CD4-positive, alpha-beta T cell treated with Interferon gamma for 1 hour (primary cell): Measurements from ENCODE around the gene SMNDC1.
"Not testable (repeated sequence)": the region's sequence is repeated elsewhere in the genome, so short reads cannot be mapped to it uniquely, and the experiment has no call there.

Experiments used
- DNase-seq: peaks from one replicate; pipeline ENCODE4 v3.0.0-alpha.2; 2020

Gene SMNDC1

DNA sequence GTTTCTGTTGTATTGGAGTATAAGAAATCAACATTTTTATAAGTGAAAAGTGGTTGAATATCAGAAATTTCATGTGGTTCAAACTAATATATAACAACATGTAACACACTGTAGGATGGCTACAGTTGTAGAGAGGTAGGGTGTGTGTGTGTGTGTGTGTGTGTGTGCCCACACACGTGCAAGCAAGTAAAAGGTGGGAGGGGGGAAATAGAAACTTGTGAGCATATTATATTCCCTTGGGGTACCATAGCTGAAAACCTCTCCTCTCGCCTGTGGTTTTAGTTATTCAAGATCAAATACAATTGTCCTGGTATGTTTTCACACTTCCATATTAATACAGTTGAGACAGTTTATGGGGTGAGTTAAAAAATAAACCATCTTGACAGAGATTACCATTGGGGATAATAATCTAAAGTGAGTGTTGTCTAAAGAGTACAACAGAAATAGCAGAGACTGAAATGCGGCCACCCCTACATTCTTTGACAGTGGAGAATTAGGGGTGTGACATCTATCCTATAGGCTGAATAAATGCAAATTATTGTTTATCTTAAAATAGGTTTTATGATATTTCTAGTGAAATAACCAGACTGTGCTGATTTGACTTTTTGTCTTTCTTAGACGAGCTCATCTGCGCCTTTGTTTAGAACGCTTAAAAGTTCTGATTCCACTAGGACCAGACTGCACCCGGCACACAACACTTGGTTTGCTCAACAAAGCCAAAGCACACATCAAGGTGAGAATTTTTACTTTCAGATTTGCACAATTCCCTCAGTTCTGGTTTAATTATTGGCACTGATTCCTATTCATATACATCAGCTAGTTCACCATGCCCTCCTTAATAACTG, 25.9 kb downstream of the SMNDC1 start:
- DNase-seq, result no peak

DNA sequence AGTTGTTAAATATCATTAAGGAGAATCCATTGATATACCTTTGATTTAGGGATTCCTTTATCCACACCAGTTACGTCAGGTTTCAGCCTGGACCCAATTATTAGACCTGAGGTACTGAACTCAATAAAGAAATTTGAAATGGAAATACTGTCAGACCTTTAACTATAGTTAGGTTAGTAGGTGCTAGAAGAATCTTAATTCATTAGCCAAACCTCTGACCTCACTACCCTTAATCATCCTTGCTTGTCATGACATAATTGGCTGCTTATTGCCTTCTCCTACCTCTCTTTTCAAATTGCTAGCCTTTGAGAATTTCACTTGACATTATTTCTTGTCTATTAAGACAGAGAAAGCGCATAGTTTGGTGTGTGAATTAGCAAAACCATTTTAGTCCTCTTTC, 27.1 kb downstream of the SMNDC1 start:
- no peak for DNase-seq

DNA sequence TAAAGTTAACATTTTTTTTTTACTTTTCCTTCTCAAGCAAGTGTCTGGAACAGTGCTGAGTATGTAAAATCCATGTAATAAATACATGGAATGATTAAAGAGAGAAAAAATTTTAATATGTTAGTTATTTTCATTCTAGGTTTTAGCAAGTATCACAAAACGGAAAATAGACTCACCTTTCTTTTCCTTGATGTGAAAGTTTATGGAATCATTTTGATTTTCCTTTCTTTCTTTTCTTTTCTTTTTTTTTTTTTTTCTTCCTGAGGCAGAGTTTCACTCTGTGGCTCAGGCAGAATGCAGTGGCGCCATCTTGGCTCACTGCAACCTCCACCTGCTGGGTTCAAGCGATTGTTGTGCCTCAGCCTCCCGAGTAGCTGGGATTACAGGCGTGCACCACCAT, 28.1 kb downstream of the SMNDC1 start:
- no peak for DNase-seq

DNA sequence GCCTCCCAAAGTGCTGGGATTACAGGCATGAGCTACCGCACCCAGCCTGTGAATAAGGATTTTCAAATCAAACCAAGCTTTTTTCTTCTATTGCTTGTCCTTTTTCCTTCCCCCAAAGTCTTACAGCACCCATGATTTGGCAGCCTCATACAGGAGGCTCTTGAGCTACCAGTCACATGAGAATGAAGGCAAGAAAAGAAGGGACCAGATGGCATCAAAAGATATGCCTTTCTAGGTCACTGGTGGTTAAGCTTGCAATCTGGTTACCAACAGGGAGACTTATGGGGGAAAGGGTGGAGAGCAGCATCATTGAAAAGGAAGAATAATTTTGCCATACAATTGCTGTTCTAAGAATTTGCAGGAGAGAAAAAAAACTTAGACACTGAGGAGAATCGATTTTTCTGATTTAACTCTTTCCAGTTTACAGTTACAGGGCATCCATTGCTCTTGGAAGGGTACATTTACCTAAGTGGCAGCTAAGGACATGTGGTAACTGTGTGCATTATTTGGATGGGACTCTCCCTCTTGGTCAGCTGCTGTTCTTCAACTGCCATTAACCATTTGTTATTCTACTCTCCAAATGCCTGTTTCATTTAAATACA, 29.5 kb downstream of the SMNDC1 start:
- no peak for DNase-seq

DNA sequence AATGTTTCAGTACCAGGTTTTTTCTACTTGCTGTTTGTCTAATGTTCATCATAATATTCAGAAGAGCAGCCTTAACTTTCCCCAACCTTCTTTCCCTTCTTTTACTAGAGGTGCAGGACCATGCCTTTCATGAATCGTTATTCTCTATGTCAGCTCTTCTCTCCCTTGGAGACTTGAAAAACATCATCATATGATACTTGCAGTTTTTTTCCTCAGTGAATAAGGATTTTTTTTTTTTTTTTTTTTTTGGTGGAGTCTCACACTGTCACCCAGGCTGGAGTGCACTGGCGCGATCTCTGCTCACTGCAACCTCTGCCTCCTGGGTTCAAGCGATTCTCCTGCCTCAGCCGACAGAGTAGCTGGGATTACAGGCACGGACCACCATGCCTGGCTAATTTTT, 30.1 kb downstream of the SMNDC1 start:
- DNase-seq, result no peak

DNA sequence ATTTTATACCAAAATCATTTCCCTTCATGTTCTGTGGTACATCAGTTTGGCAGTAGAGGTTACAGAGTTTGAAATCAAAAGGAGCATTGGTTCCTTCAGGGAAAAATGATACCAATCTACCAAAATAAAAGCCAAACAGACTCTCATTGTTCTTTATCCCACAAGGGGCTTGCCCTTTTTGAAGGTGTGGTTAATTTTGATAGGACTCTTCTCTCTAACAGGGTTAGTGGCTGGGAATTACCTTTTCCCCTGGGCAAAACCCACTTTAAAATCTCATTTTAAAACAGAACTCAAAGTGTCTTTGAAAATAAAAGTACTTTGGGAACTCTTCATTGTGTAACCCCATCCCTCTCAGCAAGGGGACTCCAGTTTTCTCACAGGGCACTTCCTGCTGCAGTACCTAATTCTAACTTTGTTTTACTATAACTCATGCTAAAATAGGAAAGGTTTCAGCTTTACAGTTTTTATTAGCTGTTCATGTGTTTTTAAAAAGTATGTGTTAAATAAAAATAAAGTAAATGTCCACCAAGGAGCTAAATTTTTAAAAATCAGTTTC, 30.6 kb downstream of the SMNDC1 start:
- DNase-seq, result no peak

DNA sequence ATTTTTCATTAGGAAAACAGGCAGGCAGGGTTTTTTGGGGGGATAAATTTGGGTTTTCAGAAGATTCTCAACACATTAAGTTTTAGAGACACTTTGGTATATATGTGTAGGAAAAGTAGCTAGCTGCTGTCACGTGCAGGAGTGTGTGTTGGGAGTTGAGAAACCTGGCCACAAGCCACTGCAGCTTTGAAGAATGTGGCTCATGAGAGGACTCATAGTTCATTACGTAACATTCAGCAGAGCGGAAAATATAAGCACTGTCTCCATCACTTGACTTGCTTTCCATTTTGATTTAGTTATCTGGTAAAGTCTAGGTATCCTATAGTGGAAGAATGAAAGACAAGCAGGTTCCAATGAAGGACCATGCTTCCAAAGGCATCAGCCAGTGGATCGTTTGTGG, 31.2 kb downstream of the SMNDC1 start:
- peak; percentile 46 for DNase-seq

DNA sequence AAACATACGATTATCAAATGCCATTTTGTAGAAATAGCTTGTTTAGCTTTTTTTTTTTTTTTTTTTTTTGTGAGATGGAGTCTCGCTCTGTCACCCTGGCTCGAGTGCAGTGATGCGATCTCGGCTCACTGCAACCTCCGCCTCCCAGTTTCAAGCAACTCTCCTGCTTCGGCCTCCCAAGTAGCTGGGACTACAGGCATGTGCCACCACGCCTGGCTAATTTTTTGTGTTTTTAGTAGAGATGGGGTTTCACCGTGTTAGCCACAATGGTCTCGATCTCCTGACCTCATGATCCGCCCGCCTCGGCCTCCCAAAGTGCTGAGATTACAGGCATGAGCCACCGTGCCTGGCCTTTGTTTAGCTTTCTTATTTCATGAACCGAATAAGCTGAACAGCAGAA, 31.7 kb downstream of the SMNDC1 start:
- not testable (repeated sequence) for DNase-seq

DNA sequence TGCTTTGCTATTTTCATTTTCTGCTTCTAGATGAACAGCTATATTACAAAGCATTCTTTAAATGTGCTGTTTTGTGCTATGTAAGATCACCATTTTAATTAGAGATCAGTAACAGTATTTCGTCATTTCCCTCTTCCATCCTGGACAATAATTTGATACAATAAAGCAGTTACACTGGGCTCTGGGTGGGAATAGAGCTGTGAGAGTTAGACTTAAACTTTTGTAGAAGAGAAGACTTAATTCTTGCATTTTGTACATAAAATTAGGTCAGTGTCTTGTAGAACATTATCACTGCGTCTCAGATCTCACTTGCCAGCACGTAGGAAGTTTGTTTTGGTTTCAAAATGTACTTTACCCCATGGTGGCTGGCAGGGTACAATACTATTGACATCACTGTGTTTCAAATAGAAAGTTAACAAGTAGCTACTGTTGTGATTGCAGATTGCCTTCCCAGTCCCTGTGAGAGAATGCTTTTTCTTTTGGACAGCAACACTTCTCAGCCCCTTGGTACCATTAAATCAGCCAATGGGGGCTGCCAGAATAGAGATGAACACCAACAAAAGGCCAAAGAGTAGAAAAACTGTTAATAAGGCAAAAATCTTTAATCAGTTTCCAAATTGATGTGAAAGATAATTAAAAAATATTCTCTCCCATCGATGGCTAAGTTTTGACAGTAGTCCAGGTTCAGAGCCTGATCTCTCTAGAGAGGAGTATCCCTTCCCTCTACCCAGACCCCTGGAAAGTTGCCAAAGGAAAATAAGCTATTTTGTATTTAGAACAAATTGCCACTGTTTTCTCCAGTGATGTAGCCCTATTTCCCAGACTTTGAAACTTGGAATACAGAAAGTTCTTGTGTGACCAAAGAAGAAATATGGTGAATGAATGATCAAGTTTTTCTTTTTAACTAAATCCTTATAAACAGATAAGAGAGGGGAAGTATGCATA, 35.1 kb downstream of the SMNDC1 start:
- no peak for DNase-seq

DNA sequence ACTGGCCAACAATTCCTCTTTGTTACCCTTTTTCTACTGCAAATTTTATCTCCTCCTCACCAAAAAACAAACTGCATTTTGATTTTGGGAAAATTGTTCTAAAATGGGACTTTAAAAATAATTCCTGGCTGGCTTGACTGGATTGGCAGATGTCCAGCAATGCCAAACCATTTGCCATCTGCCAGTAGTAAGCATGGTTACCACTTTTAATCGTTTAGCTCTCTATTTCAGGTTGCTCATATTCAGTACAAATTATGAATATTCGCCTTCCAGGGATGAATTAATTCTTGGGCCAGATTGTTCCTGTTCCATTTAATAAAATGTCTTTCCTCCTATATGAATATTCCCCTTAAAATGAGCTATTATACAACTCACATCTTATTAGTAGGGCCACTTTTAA, 35.7 kb downstream of the SMNDC1 start:
- no peak for DNase-seq

DNA sequence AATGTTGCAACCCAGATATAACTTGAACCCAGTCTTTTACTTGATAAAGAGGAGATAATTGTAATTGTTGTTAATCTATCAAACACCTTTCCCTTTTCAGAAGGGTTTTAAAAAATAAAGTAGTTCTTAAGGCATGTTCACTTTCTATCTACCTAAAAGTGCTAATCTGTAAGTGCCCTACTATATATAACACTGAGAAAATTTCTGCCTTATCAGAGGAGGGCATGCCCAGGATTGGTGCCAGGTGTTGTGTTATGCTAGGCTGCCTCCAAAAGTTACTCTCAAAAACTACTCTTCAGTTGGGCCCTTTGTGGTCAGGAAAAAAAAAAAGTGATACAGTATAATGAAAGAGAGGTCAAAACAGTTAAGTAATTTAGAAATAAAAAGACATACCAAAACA, 36.3 kb downstream of the SMNDC1 start:
- no peak for DNase-seq

DNA sequence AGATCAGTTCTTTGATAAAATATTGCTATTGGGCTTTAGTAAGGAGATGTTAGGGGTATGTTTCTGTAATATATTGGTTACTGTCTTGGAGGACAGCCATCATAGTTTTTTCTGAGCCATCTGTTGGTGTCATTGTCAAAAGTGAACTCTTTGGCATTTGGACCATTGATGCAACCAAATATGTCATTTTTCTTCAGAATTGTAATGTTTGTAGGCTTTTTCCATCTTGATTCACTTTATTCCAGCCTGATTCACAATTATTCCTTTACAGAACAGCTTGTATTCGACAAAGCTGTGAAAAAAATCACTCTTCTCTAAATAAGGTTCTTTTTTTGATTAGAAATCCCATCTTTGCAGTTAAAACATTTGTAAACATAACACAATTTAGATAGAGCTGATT, 37.4 kb downstream of the SMNDC1 start:
- DNase-seq, result no peak

DNA sequence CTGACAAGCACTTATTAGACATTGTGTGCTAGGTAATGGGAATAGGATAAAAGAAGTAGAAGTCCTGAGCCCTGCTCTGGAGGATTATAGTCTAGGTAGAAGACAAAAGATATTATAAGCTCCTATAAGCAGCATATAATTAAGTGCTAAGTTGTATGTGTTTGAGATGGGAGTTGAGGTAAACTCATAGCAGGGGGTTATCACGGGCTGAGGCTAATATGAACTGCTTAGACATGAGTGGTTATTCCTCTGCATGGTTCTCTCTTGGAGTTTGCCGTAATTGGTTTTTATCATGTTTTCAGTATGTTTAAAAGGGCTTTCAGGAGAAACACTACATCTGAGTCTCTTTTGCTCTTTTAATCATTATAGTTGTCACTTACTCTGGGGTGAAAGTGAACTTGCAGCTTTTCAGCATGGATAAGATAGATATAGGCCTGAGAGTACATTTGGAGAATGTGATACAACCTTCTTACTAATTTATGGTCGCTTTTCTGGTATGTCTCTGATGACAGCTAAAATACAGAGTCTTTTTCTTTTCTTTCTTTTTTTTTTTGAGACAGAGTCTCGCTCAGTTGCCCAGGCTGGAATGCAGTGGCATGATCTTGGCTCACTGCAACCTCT, 39.0 kb downstream of the SMNDC1 start:
- DNase-seq, result no peak

DNA sequence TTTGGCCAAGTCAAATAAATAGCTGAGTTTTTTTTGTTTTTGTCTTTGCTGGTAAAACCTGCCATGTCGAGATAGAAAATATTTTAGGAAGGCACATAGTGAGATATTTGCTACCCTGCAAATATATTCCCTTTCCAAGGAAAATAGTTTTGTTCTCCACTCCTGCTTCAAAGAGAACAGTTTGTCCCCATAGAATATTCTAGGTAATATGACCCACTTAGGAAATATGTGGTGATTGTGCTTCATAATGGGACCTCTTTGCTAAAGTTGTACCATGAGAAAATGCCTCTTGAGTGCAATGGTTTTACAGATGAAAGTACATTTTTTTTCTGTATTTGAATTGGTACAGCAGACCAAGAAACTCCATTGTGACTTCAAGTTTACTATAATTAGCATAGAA, 41.6 kb downstream of the SMNDC1 start:
- no peak for DNase-seq

DNA sequence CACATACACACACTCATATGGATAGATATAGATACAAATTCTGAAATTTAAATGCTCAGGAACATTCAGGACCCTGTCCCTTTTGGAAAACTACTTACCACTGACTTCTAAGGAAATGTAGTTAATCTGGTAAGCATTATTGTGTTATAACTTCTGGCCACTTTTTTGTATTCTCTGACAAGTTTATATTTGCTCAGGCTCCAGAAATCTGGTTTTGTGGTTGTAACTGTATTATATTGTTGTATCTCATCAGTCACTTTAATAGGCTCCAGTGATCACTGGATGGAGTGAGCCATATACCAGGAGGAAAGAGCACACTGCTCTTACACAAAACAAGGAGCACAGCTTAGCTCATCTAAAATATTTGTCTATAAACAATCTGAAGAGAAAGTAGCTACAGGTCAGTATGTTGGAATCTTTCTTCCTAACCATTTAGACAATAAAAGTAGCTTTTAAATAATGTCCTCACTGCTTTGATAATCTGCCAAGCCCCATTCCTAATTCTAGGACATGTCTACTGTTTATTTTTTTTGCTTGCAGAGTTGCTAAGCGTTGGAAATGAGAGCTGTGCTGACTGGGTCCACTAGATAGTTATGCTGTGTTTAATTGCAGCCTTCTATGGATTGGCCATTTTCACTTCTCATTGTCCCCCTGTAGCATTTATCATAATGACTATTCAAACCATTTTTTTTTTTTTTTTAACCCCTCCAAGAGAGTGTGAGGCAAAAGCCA, 43.8 kb downstream of the SMNDC1 start:
- DNase-seq, result no peak

DNA sequence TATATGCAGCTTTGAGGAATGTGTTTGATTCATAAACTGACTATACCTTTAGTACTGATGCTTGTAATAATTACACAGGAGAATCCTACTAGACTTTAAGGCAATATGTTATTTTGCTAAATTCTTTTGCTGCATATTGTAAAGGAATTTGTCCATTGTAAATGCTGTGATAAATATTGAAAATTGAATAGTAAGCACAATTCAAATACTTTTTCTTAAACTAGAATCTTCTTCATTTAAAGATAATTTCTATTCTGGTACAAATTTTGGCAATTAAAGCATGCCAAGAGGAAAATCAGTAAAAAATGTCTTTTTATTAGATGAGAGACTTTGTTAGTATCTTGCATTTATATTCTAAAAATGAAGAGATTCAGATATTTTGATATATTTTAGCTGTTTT, 45.4 kb downstream of the SMNDC1 start:
- no peak for DNase-seq

DNA sequence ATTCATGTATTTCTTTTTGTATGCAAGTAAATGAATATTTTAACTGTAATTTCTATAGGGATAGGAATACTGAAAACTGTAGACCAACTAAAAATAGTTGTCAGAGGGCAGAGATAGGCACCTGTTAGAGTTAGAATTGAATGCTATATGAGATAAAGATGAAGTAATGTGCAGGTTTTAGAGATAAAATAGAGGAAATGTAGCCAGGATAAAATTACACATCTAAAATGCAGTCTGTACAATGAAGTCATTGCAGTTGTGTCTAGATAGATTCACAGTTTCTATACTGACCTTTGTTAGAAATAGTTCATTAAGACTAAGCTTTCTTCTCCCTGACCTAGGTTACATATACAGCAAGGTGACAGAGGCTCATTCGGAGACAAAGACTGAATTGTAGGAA, 46.2 kb downstream of the SMNDC1 start:
- no peak for DNase-seq

DNA sequence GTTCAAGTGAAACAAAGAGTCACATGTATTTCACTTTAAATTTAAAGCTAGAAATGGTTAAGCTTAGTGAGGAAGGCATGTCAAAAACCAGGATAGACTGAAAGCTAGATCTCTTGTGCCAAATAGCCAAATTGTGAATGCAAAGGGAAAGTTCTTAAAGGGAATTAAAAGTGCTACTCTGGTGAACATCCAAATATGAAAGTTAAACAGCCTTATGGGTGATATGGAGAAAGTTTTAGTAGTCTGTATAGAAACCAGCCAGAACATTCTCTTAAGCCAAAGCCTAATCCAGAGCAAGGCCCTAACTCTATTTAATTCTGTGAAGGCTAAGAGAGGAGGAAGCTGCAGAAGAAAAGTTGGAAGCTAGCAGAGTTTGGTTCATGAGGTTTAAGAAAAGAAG, 50.3 kb downstream of the SMNDC1 start:
- DNase-seq, result no peak

DNA sequence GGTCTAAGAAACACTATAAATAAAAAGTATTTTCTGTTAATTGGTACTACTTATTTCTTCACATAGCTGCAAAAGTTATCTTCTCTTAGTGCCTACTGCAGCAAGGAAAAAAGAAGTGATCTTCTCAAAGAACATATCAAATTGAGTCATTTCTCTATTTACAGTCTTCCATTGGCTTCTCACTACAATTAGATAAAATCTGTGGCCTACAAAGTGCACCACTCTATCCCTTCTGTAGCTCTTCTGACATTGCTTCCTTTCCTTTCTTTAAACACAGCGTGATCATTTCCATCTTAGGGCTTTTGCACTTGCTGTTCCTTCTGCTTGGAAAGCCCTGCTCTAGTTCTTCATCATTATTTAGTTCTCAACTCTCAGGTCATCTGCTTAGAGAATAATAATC, 52.6 kb downstream of the SMNDC1 start:
- DNase-seq, result no peak

DNA sequence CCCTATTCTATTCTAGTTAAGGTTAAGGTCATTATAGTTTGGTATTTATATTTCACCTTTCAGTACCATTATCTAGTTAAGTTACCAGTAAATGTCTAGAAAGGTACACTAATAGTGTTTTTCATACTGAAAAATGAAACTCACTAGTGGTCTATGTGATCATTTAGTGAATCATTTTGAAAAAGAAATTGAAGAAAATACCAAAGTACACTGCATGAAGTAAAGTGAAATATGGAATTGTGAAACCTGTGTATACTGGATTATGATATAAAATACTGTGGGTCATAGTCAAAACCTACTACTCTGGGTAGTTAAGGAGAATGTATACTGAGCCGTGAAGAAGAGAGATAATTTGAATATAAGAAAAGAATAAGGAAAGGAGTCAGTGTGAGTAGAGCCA, 53.3 kb downstream of the SMNDC1 start:
- not testable (repeated sequence) for DNase-seq

DNA sequence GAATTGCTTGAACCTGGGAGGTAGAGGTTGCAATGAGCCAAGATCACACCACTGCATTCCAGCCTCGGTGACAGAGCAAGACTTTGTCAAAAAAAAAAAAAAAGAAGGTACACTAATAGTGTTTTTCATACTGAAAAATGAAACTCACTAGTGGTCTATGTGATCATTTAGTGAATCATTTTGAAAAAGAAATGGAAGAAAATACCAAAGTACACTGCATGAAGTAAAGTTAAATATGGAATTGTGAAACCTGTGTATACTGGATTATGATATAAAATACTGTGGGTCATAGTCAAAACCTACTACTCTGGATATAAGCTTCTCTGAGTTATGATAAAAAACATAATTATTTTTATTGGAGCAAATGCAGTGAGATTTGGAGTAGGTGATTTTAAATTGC, 55.2 kb downstream of the SMNDC1 start:
- not testable (repeated sequence) for DNase-seq

DNA sequence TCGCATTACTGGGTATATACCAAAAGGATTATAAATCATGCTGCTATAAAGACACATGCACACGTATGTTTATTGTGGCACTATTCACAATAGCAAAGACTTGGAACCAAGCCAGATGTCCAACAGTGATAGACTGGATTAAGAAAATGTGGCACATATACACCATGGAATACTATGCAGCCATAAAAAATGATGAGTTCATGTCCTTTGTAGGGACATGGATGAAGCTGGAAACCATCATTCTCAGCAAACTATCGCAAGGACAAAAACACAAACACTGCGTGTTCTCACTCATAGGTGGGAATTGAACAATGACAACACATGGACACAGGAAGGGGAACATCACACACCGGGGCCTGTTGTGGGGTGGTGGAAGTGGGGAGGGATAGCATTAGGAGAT, 56.9 kb downstream of the SMNDC1 start:
- not testable (repeated sequence) for DNase-seq
